K562 treated with DMSO at 1 percent for 48 hours (cell line): ENCODE data around the gene ZNF700. TPM values are rescaled to one million over a fixed set of nuclear protein-coding genes. Genes with fewer than 3 reads are reported as not detected.

Source experiments
- total RNA-seq: library from RNA; unstranded; fragments of 300-600 nt; gene quantifications from 2 replicates; pipeline ENCODE4 v1.2.3, GENCODE V29; 2022; ENCODE audit warnings: low replicate concordance; ENCODE audit errors: extremely low read depth

ZNF700 gene
- not detected in 2 replicates for total RNA-seq

GRCh38 chr19:11924886-11925650, at the start of gene ZNF700:
Gene ZNF700 (plus strand): TSS chr19:11925107. CDS start chr19:11925211, 104 bp downstream.

GRCh38 chr19:11887611-11888531, 37.0 kb upstream of the ZNF700 start, which contains the start of gene ZNF69:
Gene ZNF69 (plus strand): TSS chr19:11887782. CDS start chr19:11887924, 142 bp downstream.

GRCh38 chr19:11964858-11965645, 40.1 kb downstream of the ZNF700 start, which contains the start of gene ZNF763:
Gene ZNF763 (plus strand): TSS chr19:11965040. CDS start chr19:11965209, 169 bp downstream.

Other genes with a start within 250 kb of the ZNF700 start
- not detected in 2 replicates for gene ZNF823, start 186.2 kb upstream of the ZNF700 start, total RNA-seq
- not detected in 2 replicates for gene ZNF441, start 158.1 kb upstream of the ZNF700 start, total RNA-seq
- not detected in 2 replicates for gene ZNF491, start 126.6 kb upstream of the ZNF700 start, total RNA-seq
- not detected in 2 replicates for gene ZNF440, start 110.8 kb upstream of the ZNF700 start, total RNA-seq
- not detected in 2 replicates for gene ZNF439, start 76.4 kb upstream of the ZNF700 start, total RNA-seq
- gene ZNF69, start 37.3 kb upstream of the ZNF700 start, total RNA-seq, result not detected in 2 replicates
- gene ZNF763, start 39.9 kb downstream of the ZNF700 start, total RNA-seq, result not detected in 2 replicates
- gene ZNF433, start 110.6 kb downstream of the ZNF700 start, total RNA-seq, result not detected in 2 replicates
- not detected in 2 replicates for gene ZNF878, start 127.9 kb downstream of the ZNF700 start, total RNA-seq
- not detected in 2 replicates for gene ZNF844, start 139.6 kb downstream of the ZNF700 start, total RNA-seq
- gene ZNF20, start 215.2 kb downstream of the ZNF700 start, total RNA-seq, result not detected in 2 replicates
- gene ZNF625, start 231.6 kb downstream of the ZNF700 start, total RNA-seq, result not detected in 2 replicates
- not detected in 2 replicates for gene ZNF136, start 238.0 kb downstream of the ZNF700 start, total RNA-seq